PFSK-1 (cell line): ENCODE results near the gene CTDSPL.

Experiments
- FOXP2 ChIP-seq: optimal IDR thresholded peaks from 2 replicates; pipeline ENCODE3; 2011; ENCODE audit warnings: borderline replicate concordance, control low read depth, inconsistent platforms; ENCODE audit not compliant: insufficient read depth; ENCODE audit errors: extremely low read length, extremely low read depth
- POLR2AphosphoS5 ChIP-seq: IDR thresholded peaks from 2 replicates; pipeline ENCODE4 v1.6.1; 2012; ENCODE audit warnings: low read depth, mild to moderate bottlenecking, control low read depth, low read length, moderate library complexity
- SIN3A ChIP-seq: IDR thresholded peaks from 2 replicates; pipeline ENCODE4 v1.6.1; 2012; ENCODE audit warnings: mild to moderate bottlenecking, low read length, moderate library complexity, borderline replicate concordance; ENCODE audit not compliant: insufficient read depth
- TAF1 ChIP-seq: IDR thresholded peaks from 2 replicates; pipeline ENCODE4 v1.6.1; 2012; ENCODE audit warnings: low read length, control low read depth, borderline replicate concordance; ENCODE audit not compliant: insufficient read depth
- TF ChIP-seq, protein P1 (sequence below), 2 experiments: IDR thresholded peaks; 2 replicates each; pipeline versions ENCODE4 v1.6.1 to v1.8.0; 2011 to 2012; ENCODE audit warnings: low read depth in 2 of 2, low read length in 2 of 2, control low read depth in 1 of 2, inconsistent platforms in 1 of 2, mild to moderate bottlenecking in 1 of 2, moderate library complexity in 1 of 2; ENCODE audit not compliant: insufficient read depth in 1 of 2

CTDSPL gene

GRCh38 chr3:37833302-37834186, 28.1 kb upstream of the CTDSPL start:
- TF ChIP-seq FOXP2 (no peak), POLR2AphosphoS5 (no peak), TAF1 (no peak), SIN3A (no peak)
- TF ChIP-seq, protein P1, sequence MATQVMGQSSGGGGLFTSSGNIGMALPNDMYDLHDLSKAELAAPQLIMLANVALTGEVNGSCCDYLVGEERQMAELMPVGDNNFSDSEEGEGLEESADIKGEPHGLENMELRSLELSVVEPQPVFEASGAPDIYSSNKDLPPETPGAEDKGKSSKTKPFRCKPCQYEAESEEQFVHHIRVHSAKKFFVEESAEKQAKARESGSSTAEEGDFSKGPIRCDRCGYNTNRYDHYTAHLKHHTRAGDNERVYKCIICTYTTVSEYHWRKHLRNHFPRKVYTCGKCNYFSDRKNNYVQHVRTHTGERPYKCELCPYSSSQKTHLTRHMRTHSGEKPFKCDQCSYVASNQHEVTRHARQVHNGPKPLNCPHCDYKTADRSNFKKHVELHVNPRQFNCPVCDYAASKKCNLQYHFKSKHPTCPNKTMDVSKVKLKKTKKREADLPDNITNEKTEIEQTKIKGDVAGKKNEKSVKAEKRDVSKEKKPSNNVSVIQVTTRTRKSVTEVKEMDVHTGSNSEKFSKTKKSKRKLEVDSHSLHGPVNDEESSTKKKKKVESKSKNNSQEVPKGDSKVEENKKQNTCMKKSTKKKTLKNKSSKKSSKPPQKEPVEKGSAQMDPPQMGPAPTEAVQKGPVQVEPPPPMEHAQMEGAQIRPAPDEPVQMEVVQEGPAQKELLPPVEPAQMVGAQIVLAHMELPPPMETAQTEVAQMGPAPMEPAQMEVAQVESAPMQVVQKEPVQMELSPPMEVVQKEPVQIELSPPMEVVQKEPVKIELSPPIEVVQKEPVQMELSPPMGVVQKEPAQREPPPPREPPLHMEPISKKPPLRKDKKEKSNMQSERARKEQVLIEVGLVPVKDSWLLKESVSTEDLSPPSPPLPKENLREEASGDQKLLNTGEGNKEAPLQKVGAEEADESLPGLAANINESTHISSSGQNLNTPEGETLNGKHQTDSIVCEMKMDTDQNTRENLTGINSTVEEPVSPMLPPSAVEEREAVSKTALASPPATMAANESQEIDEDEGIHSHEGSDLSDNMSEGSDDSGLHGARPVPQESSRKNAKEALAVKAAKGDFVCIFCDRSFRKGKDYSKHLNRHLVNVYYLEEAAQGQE (IDR thresholded peaks at IDR 0.05; ENCODE audit: insufficient read depth in 1 of 2, low read depth in 2 of 2, low read length in 2 of 2), result no peak

GRCh38 chr3:37836589-37836988, 25.1 kb upstream of the CTDSPL start:
- TF ChIP-seq SIN3A (no peak), POLR2AphosphoS5 (no peak)
- TF ChIP-seq, protein P1 (IDR thresholded peaks at IDR 0.05; ENCODE audit: insufficient read depth in 1 of 2, low read depth in 2 of 2, low read length in 2 of 2), result no peak

GRCh38 chr3:37847689-37848088, 14.0 kb upstream of the CTDSPL start:
- no peak for TF ChIP-seq TAF1
- no peak for TF ChIP-seq SIN3A
- TF ChIP-seq, protein P1 (IDR thresholded peaks at IDR 0.05; ENCODE audit: insufficient read depth in 1 of 2, low read depth in 2 of 2, low read length in 2 of 2), result no peak
- TF ChIP-seq POLR2AphosphoS5, result no peak
- TF ChIP-seq FOXP2, result no peak

GRCh38 chr3:37849146-37849923, 12.3 kb upstream of the CTDSPL start:
- TF ChIP-seq POLR2AphosphoS5 (no peak), FOXP2 (no peak), TAF1 (no peak), SIN3A (no peak)
- TF ChIP-seq, protein P1 (IDR thresholded peaks at IDR 0.05; ENCODE audit: insufficient read depth in 1 of 2, low read depth in 2 of 2, low read length in 2 of 2), result no peak
